Measurements from ENCODE around the gene BCORL1. TPM values are rescaled to one million over a fixed set of nuclear protein-coding genes. Genes with fewer than 3 reads are reported as not detected.

The BCORL1 gene
- polyA plus RNA-seq, 1 of the 3 experiments (the other 2 are of a cell fraction), result 4.2 TPM

GRCh38 chrX:130039847-130040246 lies 57.4 kb downstream of the BCORL1 start:
- CTCF ChIA-PET, result interaction anchor here (1.4 to 5.6 kb wide), 4 partner anchors 11 to 114 kb away, joined by 4 to 27 read pairs (median 16); no protein-coding TSS in a partner anchor
- POLR2A ChIA-PET, result no interaction called here
- WGBS (ENCODE audit: low lambda C conversion rate), result no CpG with 5 or more reads among the region's 2 CpGs

More at GRCh38 chrX:130039847-130040246, 57.4 kb downstream of the BCORL1 start:
- Histone ChIP-seq H3K36me3 (replicated peaks in 1 of 2; ENCODE audit: control insufficient read depth in 1 of 2, insufficient read depth in 2 of 2, low read length in 1 of 2) (peaks cover 1 to 5% of the 10 kb centered on the region in 2 experiments), H3K27me3 (ENCODE audit: insufficient read depth) (peaks cover 6% of the 10 kb centered on the region), H2AFZ (ENCODE audit: low read depth) (no peak overlapping the region), H3K79me2 (ENCODE audit: insufficient read depth) (no peaks in the 10 kb centered on the region), H3K27ac (ENCODE audit: low read depth in 2 of 2, low read length in 1 of 2) (no peak overlapping the region), H3K9me2 (no peaks in the 10 kb centered on the region), H3K9ac (no peak overlapping the region), H4K20me1 (ENCODE audit: insufficient read depth) (no peaks in the 10 kb centered on the region), H3K4me2 (no peak overlapping the region), H3K4me1 (ENCODE audit: control insufficient read depth in 1 of 2, insufficient read depth in 2 of 2, low read depth in 1 of 2, low read length in 1 of 2) (no peaks in the 10 kb centered on the region), H3K4me3 (ENCODE audit: low read depth in 2 of 2, low read length in 1 of 2) (no peak overlapping the region), H3F3A (replicated peaks; ENCODE audit: insufficient read depth) (no peaks in the 10 kb centered on the region), H3K9me3 (no peaks in the 10 kb centered on the region)
- no peak for DNase-seq
- no peak for TF ChIP-seq CHD2 (IDR thresholded peaks at IDR 0.05; ENCODE audit: low read length, partially characterized antibody)
- TF ChIP-seq YY1 (IDR thresholded peaks at IDR 0.05; ENCODE audit: low read depth), result no peak
- TF ChIP-seq REST (IDR thresholded peaks at IDR 0.05; ENCODE audit: low read depth, low read length), result no peak
- TF ChIP-seq RCOR1 (IDR thresholded peaks at IDR 0.05; ENCODE audit: low read length), result no peak
- TF ChIP-seq FOXJ3 (CRISPR knock-in tag; IDR thresholded peaks at IDR 0.05), result no peak
- TF ChIP-seq RXRA (IDR thresholded peaks at IDR 0.05; ENCODE audit: borderline replicate concordance, low read depth), result no peak
- no peak for TF ChIP-seq ELF1 (IDR thresholded peaks at IDR 0.05)
- TF ChIP-seq RAD21 (IDR thresholded peaks at IDR 0.05; ENCODE audit: low read length), result no peak
- no peak for TF ChIP-seq USF2 (IDR thresholded peaks at IDR 0.05; ENCODE audit: borderline replicate concordance, low read depth, low read length)
- TF ChIP-seq FOSL2 (IDR thresholded peaks at IDR 0.05; ENCODE audit: borderline replicate concordance, low read depth), result no peak
- TF ChIP-seq GATA2 (CRISPR knock-in tag; IDR thresholded peaks at IDR 0.05), result no peak
- no peak for TF ChIP-seq MAX (IDR thresholded peaks at IDR 0.05; ENCODE audit: low read depth)

Measured in SK-N-SH (cell line).